ENCODE data around the gene PROX1.

DNA sequence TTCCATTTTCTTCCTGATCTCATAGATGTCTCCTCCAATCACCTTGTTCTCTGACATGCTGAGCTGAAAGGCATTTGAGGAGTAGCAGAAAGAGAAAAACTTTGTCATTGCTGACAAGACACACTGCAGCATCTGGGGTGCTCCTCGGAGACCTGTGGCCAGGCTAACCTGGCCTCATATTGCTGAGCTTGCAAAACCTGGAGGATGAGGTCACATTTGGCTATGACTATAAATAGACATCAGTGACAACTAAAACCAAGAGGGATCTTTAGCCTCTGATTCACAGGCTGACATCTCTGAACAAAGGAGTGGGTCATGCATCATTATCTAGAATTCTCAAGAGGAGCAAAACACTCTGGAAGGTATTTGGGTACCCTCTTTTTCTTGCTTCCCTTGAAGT lies 83.7 kb downstream of the PROX1 start:
- TF ChIP-seq EZH2 (IDR thresholded peaks at IDR 0.05; ENCODE audit: insufficient read depth, poor library complexity, severe bottlenecking) (no peak), EZH2phosphoT487 (IDR thresholded peaks at IDR 0.05; ENCODE audit: insufficient read depth, low read depth) (no peak)
